ENCODE measurements around the gene MTMR8. TPM values are rescaled to one million over a fixed set of nuclear protein-coding genes. Genes with fewer than 3 reads are reported as not detected.
"Not testable (repeated sequence)": the region's sequence is repeated elsewhere in the genome, so short reads cannot be mapped to it uniquely, and the experiment has no call there.

The MTMR8 gene
- 3.4 TPM for total RNA-seq

- DNase-seq (ENCODE audit: low spot score): peak; percentile 74
Observed at GRCh38 chrX:64394874-64395567, at the start of gene MTMR8. MTMR8 (minus strand) TSS chrX:64395452; CDS start chrX:64395363, 89 bp downstream.

- DNase-seq (ENCODE audit: low spot score): no peak
Observed at GRCh38 chrX:64439551-64439950, 44.3 kb upstream of the MTMR8 start.

- DNase-seq (ENCODE audit: low spot score): no peak
Observed at GRCh38 chrX:64437665-64438064, 42.4 kb upstream of the MTMR8 start.

GRCh38 chrX:64437218-64437617, 42.0 kb upstream of the MTMR8 start:
- DNase-seq (ENCODE audit: low spot score): no peak

- no peak for DNase-seq (ENCODE audit: low spot score)
Observed at GRCh38 chrX:64428371-64428770, 33.1 kb upstream of the MTMR8 start.

GRCh38 chrX:64427787-64428186, 32.5 kb upstream of the MTMR8 start:
- DNase-seq (ENCODE audit: low spot score): no peak

- DNase-seq (ENCODE audit: low spot score): no peak
Observed at GRCh38 chrX:64427281-64427680, 32.0 kb upstream of the MTMR8 start.

GRCh38 chrX:64409730-64410129, 14.5 kb upstream of the MTMR8 start:
- DNase-seq (ENCODE audit: low spot score): not testable (repeated sequence)

GRCh38 chrX:64398088-64398487, 2.8 kb upstream of the MTMR8 start:
- no peak for DNase-seq (ENCODE audit: low spot score)

GRCh38 chrX:64395568-64395929, 297 bp upstream of the MTMR8 start:
- no peak for DNase-seq (ENCODE audit: low spot score)

GRCh38 chrX:64394059-64394873, 986 bp downstream of the MTMR8 start:
- no peak for DNase-seq (ENCODE audit: low spot score)

GRCh38 chrX:64389489-64389888, 5.8 kb downstream of the MTMR8 start:
- no peak for DNase-seq (ENCODE audit: low spot score)

- DNase-seq (ENCODE audit: low spot score): not testable (repeated sequence)
Observed at GRCh38 chrX:64380789-64381188, 14.5 kb downstream of the MTMR8 start.

- DNase-seq (ENCODE audit: low spot score): no peak
Observed at GRCh38 chrX:64379924-64380323, 15.3 kb downstream of the MTMR8 start.

GRCh38 chrX:64377753-64378152, 17.5 kb downstream of the MTMR8 start:
- DNase-seq (ENCODE audit: low spot score): no peak

GRCh38 chrX:64352081-64352480, 43.2 kb downstream of the MTMR8 start:
- no peak for DNase-seq (ENCODE audit: low spot score)

- DNase-seq (ENCODE audit: low spot score): no peak
Observed at GRCh38 chrX:64350521-64350920, 44.7 kb downstream of the MTMR8 start.

- DNase-seq (ENCODE audit: low spot score): no peak
Observed at GRCh38 chrX:64350047-64350446, 45.2 kb downstream of the MTMR8 start.

- DNase-seq (ENCODE audit: low spot score): no peak
Observed at GRCh38 chrX:64342811-64343210, 52.4 kb downstream of the MTMR8 start.

GRCh38 chrX:64338296-64338695, 57.0 kb downstream of the MTMR8 start:
- no peak for DNase-seq (ENCODE audit: low spot score)

- DNase-seq (ENCODE audit: low spot score): no peak
Observed at GRCh38 chrX:64334467-64334866, 60.8 kb downstream of the MTMR8 start.

- no peak for DNase-seq (ENCODE audit: low spot score)
Observed at GRCh38 chrX:64330284-64330683, 65.0 kb downstream of the MTMR8 start.

GRCh38 chrX:64321507-64321906, 73.7 kb downstream of the MTMR8 start:
- DNase-seq (ENCODE audit: low spot score): no peak
